ENCODE results near the gene VHLL. TPM values are rescaled to one million over a fixed set of nuclear protein-coding genes. Genes with fewer than 3 reads are reported as not detected.

VHLL gene
- total and polyA plus RNA-seq, 10 of the 15 experiments (the other 5 are each of a cell fraction or from before 2014, with no cell fraction given), result 0.23 TPM; not detected in 9

- POLR2A ChIA-PET, result interaction anchor here (0.5 to 0.9 kb wide), 2 partner anchors 92 kb away, joined by 3 to 6 read pairs; no protein-coding TSS in a partner anchor
- no peaks in the 10 kb centered on the region for H3K27me3 ChIP-seq (replicated peaks in 1 of 2; ENCODE audit: control insufficient read depth in 2 of 2, insufficient read depth in 2 of 2, low read length in 1 of 2)
- H3K4me2 ChIP-seq (ENCODE audit: control insufficient read depth, insufficient read depth), result no peak overlapping the region
- H3K4me1 ChIP-seq (ENCODE audit: control insufficient read depth, insufficient read depth, low read length), result no peaks in the 10 kb centered on the region
- intact Hi-C loops (cut with micrococcal nuclease; ENCODE audit: unreplicated experiment), result loop anchor here (5.0 kb wide), 2 partner anchors 170 to 220 kb away; no protein-coding TSS in a partner anchor
- RAD21 ChIA-PET (ENCODE audit: unreplicated experiment), result interaction anchor here (4.4 kb wide), 1 partner anchor 91 kb away, joined by 30 read pairs; no protein-coding TSS in a partner anchor
- no peaks in the 10 kb centered on the region for H3K9me3 ChIP-seq (replicated peaks; ENCODE audit: control insufficient read depth, insufficient read depth, low read length)
- CTCF ChIA-PET, result interaction anchor here (0.6 to 5.2 kb wide), 6 partner anchors 17 to 296 kb away, joined by 3 to 58 read pairs (median 12); partner anchors contain the start of genes SMG5 and TMEM79
- 89% methylated on average over 7 of the region's 7 CpGs for WGBS (ENCODE audit: insufficient coverage, insufficient replicate concordance, low lambda C conversion rate, missing lambda C conversion rate)
- SMC1A ChIA-PET (ENCODE audit: uncharacterized antibody, unreplicated experiment), result interaction anchor here (0.8 to 7.2 kb wide), 4 partner anchors 35 to 175 kb away, joined by 3 to 39 read pairs (median 12); partner anchors contain the start of gene SMG5
- H2AFZ ChIP-seq (ENCODE audit: control insufficient read depth, low read depth, low read length), result no peak overlapping the region
- no peaks in the 10 kb centered on the region for H3K79me2 ChIP-seq (ENCODE audit: control insufficient read depth, insufficient read depth, low read length)
- BruUV-seq (replicated peaks), result no TSS peak
- H4K20me1 ChIP-seq (ENCODE audit: control insufficient read depth, insufficient read depth), result no peaks in the 10 kb centered on the region
- no peak for ATAC-seq
- H3K4me3 ChIP-seq, result no peak overlapping the region
- no peak for FAIRE-seq
- in situ Hi-C loops (cut with MboI), result loop anchor here (5.0 kb wide), 1 partner anchor 175 kb away; no protein-coding TSS in a partner anchor
- H3K9ac ChIP-seq (ENCODE audit: control insufficient read depth, insufficient read depth, low read length), result no peak overlapping the region
- H3K27ac ChIP-seq (ENCODE audit: control insufficient read depth, insufficient read depth), result no peak overlapping the region
- peaks cover 31% of the 10 kb centered on the region in 2 experiments for H3K36me3 ChIP-seq (ENCODE audit: control insufficient read depth in 2 of 2, insufficient read depth in 2 of 2, low read length in 1 of 2)
- no peak for DNase-seq (ENCODE audit: low read depth, low spot score)
- no peak for TF ChIP-seq CUX1 (IDR thresholded peaks at IDR 0.05; ENCODE audit: insufficient replicate concordance, low read depth, low read length)
- no peak for TF ChIP-seq CEBPZ (IDR thresholded peaks at IDR 0.05; ENCODE audit: low read depth, low read length)
- no peak for TF ChIP-seq CBX5 (IDR thresholded peaks at IDR 0.05; ENCODE audit: low read depth)
- TF ChIP-seq KAT2A (conservative IDR thresholded peaks at IDR 0.05; ENCODE audit: control insufficient read depth, low read depth, low read length), result no peak
- TF ChIP-seq ZZZ3 (IDR thresholded peaks at IDR 0.05; ENCODE audit: control insufficient read depth, insufficient read length, low read depth), result no peak
- no peak for TF ChIP-seq ZNF24 (IDR thresholded peaks at IDR 0.05)
- no peak for TF ChIP-seq SP1 (IDR thresholded peaks at IDR 0.05; ENCODE audit: low read depth, low read length)
- TF ChIP-seq NFYB (IDR thresholded peaks at IDR 0.05; ENCODE audit: insufficient read depth, low read depth, low read length), result no peak
- TF ChIP-seq E4F1 (IDR thresholded peaks at IDR 0.05; ENCODE audit: borderline replicate concordance, partially characterized antibody), result no peak
- TF ChIP-seq NR2C2 (IDR thresholded peaks at IDR 0.05; ENCODE audit: borderline replicate concordance, control insufficient read depth, insufficient read length, low read depth), result no peak
- no peak for TF ChIP-seq KLF5 (IDR thresholded peaks at IDR 0.05; ENCODE audit: partially characterized antibody)
- TF ChIP-seq IRF4 (IDR thresholded peaks at IDR 0.05; ENCODE audit: low read depth, low read length), result no peak
- no peak for TF ChIP-seq MXI1 (IDR thresholded peaks at IDR 0.05; ENCODE audit: low read depth, low read length)
Measured at GRCh38 chr1:156316909-156317308, 17.8 kb upstream of the VHLL start.

All from GM12878 (cell line).